ENCODE results near the gene MLH1. TPM values are rescaled to one million over a fixed set of nuclear protein-coding genes. Genes with fewer than 3 reads are reported as not detected.
A peak's percentile ranks its signal among the peaks of the same experiment; 100 is the strongest.
"Not testable (repeated sequence)": the region's sequence is repeated elsewhere in the genome, so short reads cannot be mapped to it uniquely, and the experiment has no call there.

MLH1 gene
- total RNA-seq, 2 experiments from 2014 or later, result 52.3 to 54.0 TPM

DNA sequence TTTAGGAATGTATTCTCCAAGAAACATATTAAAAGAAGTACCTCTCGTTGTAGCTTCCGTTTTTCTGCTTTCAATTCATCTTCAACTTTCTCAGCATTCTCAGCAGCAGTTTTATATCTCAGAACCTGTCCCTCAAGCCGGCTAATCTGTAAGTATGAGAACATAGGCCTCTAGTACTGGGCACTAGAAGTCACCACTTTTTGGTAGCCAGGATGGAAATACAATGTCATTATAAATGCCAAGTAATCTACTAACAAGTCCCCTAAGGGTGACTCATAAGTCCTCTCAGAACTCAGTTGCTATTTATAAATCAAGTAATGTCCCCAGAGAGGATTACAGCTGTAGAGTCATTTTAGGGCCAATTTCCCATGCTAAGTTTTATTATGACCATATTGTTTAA, 61.1 kb downstream of the MLH1 start:
- H3K27me3 Mint-ChIP-seq, result no peaks in the 10 kb centered on the region
- H3K4me1 Mint-ChIP-seq, result peaks cover 1% of the 10 kb centered on the region
- H3K9me3 Mint-ChIP-seq, result no peaks in the 10 kb centered on the region
- POLR2A ChIA-PET, result no interaction called here
- no peak overlapping the region for H3K4me3 Mint-ChIP-seq
- DNase-seq (no peak), ATAC-seq (ENCODE audit: low read depth) (no peak)
- no peak overlapping the region for H3K27ac Mint-ChIP-seq
- H3K36me3 Mint-ChIP-seq, result peaks cover 19% of the 10 kb centered on the region

DNA sequence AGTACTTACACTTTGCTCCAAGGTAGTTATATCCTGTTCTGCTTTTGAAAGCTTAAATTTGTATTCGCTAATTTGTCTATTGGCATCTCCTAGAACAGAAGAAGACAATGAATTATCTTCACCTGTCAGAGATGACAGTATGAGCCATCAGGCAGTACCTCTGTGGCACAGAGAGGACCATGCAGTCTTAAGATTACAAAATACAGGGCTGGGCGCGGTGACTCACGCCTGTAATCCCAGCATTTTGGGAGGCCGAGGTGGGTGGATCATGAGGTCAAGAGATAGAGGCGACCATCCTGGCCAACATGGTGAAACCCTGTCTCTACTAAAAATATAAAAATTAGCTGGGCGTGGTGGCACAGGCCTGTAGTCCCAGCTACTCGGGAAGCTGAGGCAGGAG, 61.8 kb downstream of the MLH1 start:
- peaks cover 17% of the 10 kb centered on the region for H3K36me3 Mint-ChIP-seq
- H3K27ac Mint-ChIP-seq; H3K4me3 Mint-ChIP-seq; ATAC-seq (ENCODE audit: low read depth); H3K4me1 Mint-ChIP-seq; H3K27me3 Mint-ChIP-seq; POLR2A ChIA-PET; H3K9me3 Mint-ChIP-seq; DNase-seq: not testable (repeated sequence)

DNA sequence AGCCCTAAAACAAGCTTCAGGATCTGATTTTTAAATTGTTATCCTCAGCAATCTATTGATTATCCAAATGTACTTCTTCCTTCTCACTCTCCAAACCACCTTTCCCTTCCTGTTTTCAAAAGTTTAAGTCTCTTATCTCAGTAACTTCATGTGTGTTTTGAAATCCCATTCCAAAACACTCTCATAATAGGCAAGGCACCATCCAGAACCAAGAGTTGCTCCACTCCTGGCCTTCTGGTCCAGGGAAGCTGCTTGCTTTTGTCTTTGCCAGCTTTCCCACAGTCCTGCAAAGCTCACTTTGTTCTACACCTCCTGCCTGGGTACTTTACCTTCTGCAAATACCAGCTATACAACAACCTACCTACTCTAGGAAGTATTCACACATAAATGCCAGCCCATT, 63.5 kb downstream of the MLH1 start:
- H3K27ac Mint-ChIP-seq, result peak overlapping the region; percentile 22
- DNase-seq (no peak), ATAC-seq (ENCODE audit: low read depth) (no peak)
- no peaks in the 10 kb centered on the region for H3K27me3 Mint-ChIP-seq
- H3K4me1 Mint-ChIP-seq, result peaks cover 1% of the 10 kb centered on the region
- H3K4me3 Mint-ChIP-seq, result no peak overlapping the region
- H3K36me3 Mint-ChIP-seq, result peaks cover 20% of the 10 kb centered on the region
- H3K9me3 Mint-ChIP-seq, result no peaks in the 10 kb centered on the region
- POLR2A ChIA-PET, result no interaction called here

DNA sequence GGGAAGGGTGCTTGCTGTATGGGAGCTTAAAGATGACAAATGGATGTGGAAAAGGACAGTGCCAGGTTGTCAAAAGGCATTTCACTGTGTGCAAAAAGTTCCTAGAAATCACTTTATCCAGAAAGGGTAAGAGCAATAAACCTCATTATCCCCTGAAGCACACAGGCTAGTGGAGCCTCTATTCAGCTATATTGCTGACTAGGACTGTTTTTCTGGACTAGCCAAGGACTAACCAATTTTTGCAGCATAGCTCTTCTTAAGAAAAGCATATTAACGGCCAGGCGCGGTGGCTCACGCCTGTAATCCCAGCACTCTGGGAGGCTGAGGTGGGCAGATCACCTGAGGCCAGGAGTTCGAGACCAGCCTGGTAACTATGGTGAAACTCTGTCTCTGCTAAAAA, 64.8 kb downstream of the MLH1 start:
- POLR2A ChIA-PET, result no interaction called here
- Mint-ChIP-seq H3K36me3 (peaks cover 26% of the 10 kb centered on the region), H3K27ac (no peak overlapping the region)

DNA sequence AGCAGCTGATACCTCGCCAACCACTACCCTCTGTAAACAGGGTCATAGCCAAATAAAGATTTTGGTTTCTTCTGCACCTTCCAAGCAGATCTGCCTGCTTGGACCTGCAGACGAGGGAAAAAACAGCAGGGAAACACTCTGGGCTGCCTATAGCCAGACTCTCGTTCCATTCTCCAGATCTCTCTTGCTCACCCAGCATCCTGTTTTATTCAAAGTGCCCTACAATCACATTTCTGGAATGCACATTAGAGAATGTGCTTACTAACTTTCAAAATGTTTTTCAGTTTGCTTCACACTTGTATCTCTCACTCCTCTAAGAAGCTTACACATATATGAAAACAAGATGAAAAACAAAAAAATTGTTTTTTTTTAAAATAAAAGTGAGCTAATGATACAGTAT, 71.4 kb downstream of the MLH1 start:
- Mint-ChIP-seq H3K27me3 (no peaks in the 10 kb centered on the region), H3K27ac (no peak overlapping the region), H3K36me3 (peaks cover 39% of the 10 kb centered on the region), H3K4me3 (no peak overlapping the region), H3K9me3 (no peaks in the 10 kb centered on the region), H3K4me1 (peaks cover 6% of the 10 kb centered on the region)
- DNase-seq, result no peak
- POLR2A ChIA-PET, result interaction anchor here (0.7 kb wide), 1 partner anchor 431 kb away, joined by 3 read pairs; no protein-coding TSS in a partner anchor
- no peak for ATAC-seq (ENCODE audit: low read depth)

More for the DNA sequence above, 64.8 kb downstream of the MLH1 start:
- Mint-ChIP-seq H3K9me3 (no peaks in the 10 kb centered on the region), H3K27me3 (no peaks in the 10 kb centered on the region), H3K4me3 (no peak overlapping the region), H3K4me1 (peaks cover 1% of the 10 kb centered on the region)
- DNase-seq (no peak), ATAC-seq (ENCODE audit: low read depth) (no peak)

DNA sequence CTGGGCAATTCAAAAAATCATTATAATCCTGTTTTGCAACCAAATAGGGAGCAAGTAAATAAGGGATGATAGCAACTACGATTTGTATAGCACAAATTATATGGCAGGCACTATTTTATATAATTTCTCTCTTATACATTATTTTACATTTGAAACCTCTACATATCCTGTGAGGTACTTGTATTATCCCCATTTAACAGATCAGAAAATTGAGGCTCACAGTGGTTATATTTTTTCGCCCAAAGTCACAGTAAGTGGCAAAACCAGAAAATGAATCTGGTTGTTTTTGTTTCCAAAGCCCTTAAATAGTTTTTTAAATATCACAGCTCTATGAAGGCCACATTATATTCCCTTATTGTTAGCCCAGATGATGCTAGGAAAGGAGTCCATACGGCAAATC, 74.3 kb downstream of the MLH1 start:
- ATAC-seq (ENCODE audit: low read depth) (no peak), DNase-seq (no peak)
- peaks cover 40% of the 10 kb centered on the region for H3K36me3 Mint-ChIP-seq
- peaks cover 8% of the 10 kb centered on the region for H3K4me1 Mint-ChIP-seq
- H3K4me3 Mint-ChIP-seq, result no peak overlapping the region
- POLR2A ChIA-PET, result no interaction called here
- H3K27ac Mint-ChIP-seq, result no peak overlapping the region
- no peaks in the 10 kb centered on the region for H3K27me3 Mint-ChIP-seq
- H3K9me3 Mint-ChIP-seq, result no peaks in the 10 kb centered on the region

DNA sequence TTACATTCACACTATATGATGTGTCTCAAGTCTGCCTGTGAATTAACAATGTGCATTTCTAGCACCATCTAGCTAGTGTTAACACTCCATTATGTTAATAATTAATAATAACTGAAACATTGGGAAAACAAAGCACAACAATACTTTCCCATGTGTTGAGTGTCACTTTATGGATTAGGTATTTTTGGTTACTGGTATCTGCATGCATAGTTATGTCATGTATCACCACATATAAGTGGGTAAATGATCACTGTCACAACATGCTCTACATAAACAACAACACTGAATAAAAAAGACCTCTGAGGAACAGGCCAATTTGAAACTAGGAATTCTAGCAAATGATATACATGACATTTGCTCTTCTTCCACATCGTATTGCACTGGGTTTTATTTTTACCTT, 74.7 kb downstream of the MLH1 start:
- H3K36me3 Mint-ChIP-seq, result peaks cover 37% of the 10 kb centered on the region
- DNase-seq, result no peak
- peaks cover 10% of the 10 kb centered on the region for H3K4me1 Mint-ChIP-seq
- POLR2A ChIA-PET, result no interaction called here
- no peak overlapping the region for H3K4me3 Mint-ChIP-seq
- no peak overlapping the region for H3K27ac Mint-ChIP-seq
- no peak for ATAC-seq (ENCODE audit: low read depth)
- H3K9me3 Mint-ChIP-seq, result no peaks in the 10 kb centered on the region
- H3K27me3 Mint-ChIP-seq, result no peaks in the 10 kb centered on the region

DNA sequence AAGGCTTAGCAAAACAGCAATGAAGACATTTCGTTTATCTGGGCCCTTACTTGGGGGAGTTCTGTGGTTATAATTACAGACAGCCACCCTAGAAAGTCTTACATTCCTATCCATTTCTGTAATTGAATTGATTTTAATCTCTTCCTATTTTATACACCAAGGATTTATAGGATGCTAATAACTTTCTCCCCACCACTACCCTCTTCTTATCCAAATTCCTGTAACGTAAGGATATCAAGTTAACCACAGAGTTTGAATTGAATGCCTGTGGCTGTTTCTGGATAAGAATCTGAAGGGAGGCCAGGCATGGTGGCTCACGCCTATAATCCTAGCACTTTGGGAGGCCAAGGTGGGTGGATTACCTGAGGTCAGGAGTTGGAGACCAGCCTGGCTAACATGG, 78.6 kb downstream of the MLH1 start:
- Mint-ChIP-seq H3K4me1 (peaks cover 4% of the 10 kb centered on the region), H3K36me3 (peaks cover 35% of the 10 kb centered on the region), H3K4me3 (no peak overlapping the region), H3K27ac (no peak overlapping the region), H3K27me3 (no peaks in the 10 kb centered on the region), H3K9me3 (no peaks in the 10 kb centered on the region)
- ATAC-seq (ENCODE audit: low read depth) (no peak), DNase-seq (no peak)
- POLR2A ChIA-PET, result no interaction called here

DNA sequence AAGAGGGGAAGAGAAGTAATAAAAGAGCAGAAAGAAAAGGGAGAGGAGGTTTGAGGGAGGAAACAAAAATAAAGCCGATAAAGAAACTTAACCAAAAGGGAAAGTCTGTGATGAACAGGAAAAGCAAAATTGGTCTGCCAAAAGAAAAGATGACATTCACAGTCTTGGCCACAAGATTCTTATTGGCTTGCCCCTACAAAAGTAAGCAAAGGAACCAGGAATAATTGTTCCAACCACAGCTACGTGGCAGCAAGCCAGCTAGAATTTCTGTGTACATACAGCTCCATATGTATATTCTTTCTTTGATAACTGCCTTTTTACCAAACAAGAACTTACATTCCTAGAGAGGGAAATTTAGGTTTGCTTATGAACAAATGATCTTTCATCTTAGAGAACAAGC, 79.6 kb downstream of the MLH1 start:
- Mint-ChIP-seq H3K9me3 (no peaks in the 10 kb centered on the region), H3K27ac (no peak overlapping the region), H3K36me3 (peaks cover 37% of the 10 kb centered on the region), H3K4me3 (peak overlapping the region; percentile 7), H3K27me3 (no peaks in the 10 kb centered on the region), H3K4me1 (peaks cover 4% of the 10 kb centered on the region)
- ATAC-seq (ENCODE audit: low read depth) (no peak), DNase-seq (no peak)
- POLR2A ChIA-PET, result no interaction called here

DNA sequence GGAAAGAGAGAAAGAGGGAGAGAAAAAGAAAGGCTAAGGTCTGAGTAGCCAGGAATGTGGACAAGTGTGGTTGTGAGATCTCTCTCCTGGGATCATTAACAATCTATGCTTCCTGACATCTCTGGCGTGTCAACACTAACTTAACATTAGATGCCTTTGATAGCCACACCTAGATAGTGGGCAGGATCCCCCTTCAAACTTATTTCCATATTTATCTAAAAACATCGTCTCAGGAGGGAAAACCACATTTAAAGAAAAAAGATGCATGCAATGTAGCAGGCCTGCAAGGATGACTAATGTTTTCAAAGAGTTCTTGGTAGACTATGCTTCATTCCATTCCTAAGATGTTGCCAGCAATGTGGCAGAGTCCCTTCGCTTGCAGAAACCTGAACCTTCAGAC, 80.9 kb downstream of the MLH1 start:
- DNase-seq (no peak), ATAC-seq (ENCODE audit: low read depth) (no peak)
- H3K9me3 Mint-ChIP-seq, result no peaks in the 10 kb centered on the region
- H3K4me1 Mint-ChIP-seq, result peaks cover 4% of the 10 kb centered on the region
- H3K36me3 Mint-ChIP-seq, result peaks cover 32% of the 10 kb centered on the region
- no peak overlapping the region for H3K27ac Mint-ChIP-seq
- POLR2A ChIA-PET, result no interaction called here
- no peak overlapping the region for H3K4me3 Mint-ChIP-seq
- H3K27me3 Mint-ChIP-seq, result no peaks in the 10 kb centered on the region

DNA sequence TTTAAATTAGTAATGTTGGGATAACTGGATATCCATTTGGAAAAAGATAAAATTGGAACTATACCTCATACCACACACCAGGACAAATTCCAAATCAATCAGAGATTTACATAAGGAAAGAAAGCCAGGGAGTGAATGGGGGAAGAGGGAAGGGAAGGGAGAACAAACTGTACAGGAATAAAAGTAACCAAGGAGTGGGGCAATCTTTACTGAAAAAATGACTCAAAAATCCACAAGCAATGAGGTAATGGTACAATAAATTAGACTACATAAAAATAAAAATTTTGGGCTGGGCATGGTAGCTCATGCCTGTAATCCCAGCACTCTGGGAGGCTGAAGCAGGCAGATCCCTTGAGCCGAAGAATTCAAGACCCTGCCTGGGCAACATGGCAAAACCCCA, 82.6 kb downstream of the MLH1 start:
- POLR2A ChIA-PET, result no interaction called here
- no peaks in the 10 kb centered on the region for H3K27me3 Mint-ChIP-seq
- ATAC-seq (ENCODE audit: low read depth) (no peak), DNase-seq (no peak)
- H3K4me3 Mint-ChIP-seq, result no peak overlapping the region
- peaks cover 4% of the 10 kb centered on the region for H3K4me1 Mint-ChIP-seq
- H3K9me3 Mint-ChIP-seq, result no peaks in the 10 kb centered on the region
- H3K27ac Mint-ChIP-seq, result no peak overlapping the region
- peaks cover 24% of the 10 kb centered on the region for H3K36me3 Mint-ChIP-seq

DNA sequence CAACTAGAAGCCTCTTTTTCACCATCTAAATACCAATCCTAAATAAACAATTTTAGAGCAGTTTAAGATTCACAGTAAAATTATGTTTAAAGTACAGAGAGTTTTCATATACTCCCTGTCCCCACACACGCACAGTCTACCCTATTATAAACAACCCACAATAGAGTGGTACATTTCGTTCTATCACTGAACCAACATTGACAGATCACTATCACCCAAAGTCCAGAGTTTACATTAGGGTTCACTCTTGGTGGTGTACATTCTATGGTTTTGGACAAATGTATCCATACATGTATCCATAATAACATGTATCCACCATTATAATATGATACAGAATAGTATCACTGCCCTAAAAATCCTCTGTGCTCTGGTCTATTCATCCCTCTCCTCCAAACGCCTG, 89.0 kb downstream of the MLH1 start:
- H3K27me3 Mint-ChIP-seq, result no peaks in the 10 kb centered on the region
- H3K9me3 Mint-ChIP-seq, result no peaks in the 10 kb centered on the region
- no peaks in the 10 kb centered on the region for H3K4me1 Mint-ChIP-seq
- no peak overlapping the region for H3K27ac Mint-ChIP-seq
- ATAC-seq (ENCODE audit: low read depth) (no peak), DNase-seq (no peak)
- peaks cover 10% of the 10 kb centered on the region for H3K36me3 Mint-ChIP-seq
- POLR2A ChIA-PET, result no interaction called here
- no peak overlapping the region for H3K4me3 Mint-ChIP-seq

DNA sequence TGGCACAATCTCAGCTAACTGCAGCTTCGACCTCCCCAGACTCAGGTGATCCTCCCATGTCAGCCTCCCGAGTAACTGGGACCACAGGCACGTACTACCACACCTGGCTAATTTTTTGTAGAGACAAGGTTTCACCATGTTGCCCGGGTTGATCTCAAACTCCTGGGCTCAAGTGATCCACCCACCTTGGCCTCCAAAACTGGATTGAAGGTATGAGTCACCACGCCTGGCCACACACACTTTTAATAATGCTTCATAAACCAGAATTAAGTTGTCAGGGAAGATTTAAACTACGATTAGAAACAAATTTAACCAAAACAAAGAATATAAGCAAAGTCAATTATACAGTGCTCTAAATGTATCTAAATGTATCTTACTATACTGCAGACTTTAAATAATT, 93.6 kb downstream of the MLH1 start:
- POLR2A ChIA-PET, result no interaction called here
- DNase-seq (no peak), ATAC-seq (ENCODE audit: low read depth) (no peak)
- Mint-ChIP-seq H3K9me3 (no peaks in the 10 kb centered on the region), H3K36me3 (peaks cover 19% of the 10 kb centered on the region), H3K27ac (no peak overlapping the region), H3K27me3 (no peaks in the 10 kb centered on the region), H3K4me1 (no peaks in the 10 kb centered on the region), H3K4me3 (no peak overlapping the region)

DNA sequence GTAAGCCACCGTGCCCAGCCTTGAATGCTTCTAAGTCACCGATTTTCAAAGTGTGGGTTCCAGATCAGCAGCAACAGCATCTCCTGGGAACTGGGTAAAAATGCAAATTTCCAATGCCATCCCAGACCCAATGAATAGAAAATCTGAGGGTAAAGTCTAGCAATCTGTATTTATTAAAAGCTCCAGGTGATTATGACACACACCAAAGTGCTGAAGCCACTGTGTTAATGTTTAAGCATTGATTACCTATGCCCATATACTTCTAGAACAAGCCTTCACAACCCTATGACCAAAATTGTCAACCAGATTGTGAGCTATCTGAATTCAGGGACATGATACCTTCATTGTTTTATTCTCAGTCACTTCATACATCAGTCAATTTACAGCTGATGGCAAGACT, 94.6 kb downstream of the MLH1 start:
- Mint-ChIP-seq H3K27ac (no peak overlapping the region), H3K9me3 (no peaks in the 10 kb centered on the region), H3K4me3 (no peak overlapping the region), H3K27me3 (no peaks in the 10 kb centered on the region), H3K4me1 (no peaks in the 10 kb centered on the region), H3K36me3 (peaks cover 19% of the 10 kb centered on the region)
- DNase-seq, result no peak
- POLR2A ChIA-PET, result no interaction called here
- ATAC-seq (ENCODE audit: low read depth), result no peak

DNA sequence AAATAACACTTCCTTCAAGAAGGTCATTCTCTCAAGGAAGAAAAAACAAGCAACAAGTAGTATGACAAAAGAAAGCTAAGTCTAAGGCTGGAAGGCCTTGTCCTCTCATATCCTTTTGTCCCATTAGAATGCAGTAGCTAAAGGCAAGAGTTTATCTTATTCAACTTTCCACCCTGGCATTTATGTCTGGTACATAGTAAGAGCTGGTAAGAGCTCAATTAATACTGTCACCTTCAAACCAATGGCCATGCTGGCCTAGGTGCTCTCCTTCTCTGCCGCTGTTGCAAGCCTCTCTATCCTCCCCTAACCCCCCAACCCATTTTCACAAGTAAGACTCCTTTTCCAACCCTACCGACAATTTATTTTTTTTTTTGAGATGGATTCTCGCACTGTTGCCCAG, 99.2 kb downstream of the MLH1 start:
- no peak overlapping the region for H3K27ac Mint-ChIP-seq
- H3K27me3 Mint-ChIP-seq, result no peaks in the 10 kb centered on the region
- no peak for ATAC-seq (ENCODE audit: low read depth)
- H3K4me1 Mint-ChIP-seq, result peaks cover 3% of the 10 kb centered on the region
- no peak for DNase-seq
- no peaks in the 10 kb centered on the region for H3K9me3 Mint-ChIP-seq
- no peak overlapping the region for H3K4me3 Mint-ChIP-seq
- peaks cover 14% of the 10 kb centered on the region for H3K36me3 Mint-ChIP-seq
- POLR2A ChIA-PET, result no interaction called here
